Measurements from ENCODE around the gene ELK1.
A peak's percentile ranks its signal among the peaks of the same experiment; 100 is the strongest.

The ELK1 gene

GRCh38 chrX:47644557-47645091 lies 5.7 kb downstream of the ELK1 start:
- no peak for DNase-seq

GRCh38 chrX:47643926-47644325 lies 6.4 kb downstream of the ELK1 start:
- no peak for DNase-seq

GRCh38 chrX:47638816-47639215 lies 11.5 kb downstream of the ELK1 start:
- DNase-seq: no peak

- DNase-seq: no peak
Measured at GRCh38 chrX:47637546-47638195, 12.7 kb downstream of the ELK1 start.

- no peak for DNase-seq
Measured at GRCh38 chrX:47634871-47635575, 15.3 kb downstream of the ELK1 start.

GRCh38 chrX:47633689-47634590 lies 16.4 kb downstream of the ELK1 start:
- DNase-seq: no peak

GRCh38 chrX:47632666-47633065 lies 17.7 kb downstream of the ELK1 start:
- no peak for DNase-seq

- DNase-seq: no peak
Measured at GRCh38 chrX:47631676-47632075, 18.7 kb downstream of the ELK1 start.

- DNase-seq: no peak
Measured at GRCh38 chrX:47629419-47630200, 20.8 kb downstream of the ELK1 start, which contains the start of gene CFP. CFP (minus strand) TSS chrX:47629930; CDS start chrX:47629844, 86 bp downstream.

GRCh38 chrX:47628982-47629381 lies 21.4 kb downstream of the ELK1 start:
- no peak for DNase-seq

- DNase-seq: no peak
Measured at GRCh38 chrX:47625365-47625764, 25.0 kb downstream of the ELK1 start.

GRCh38 chrX:47623540-47624027 lies 26.8 kb downstream of the ELK1 start:
- peak; percentile 41 for DNase-seq

GRCh38 chrX:47621851-47622250 lies 28.5 kb downstream of the ELK1 start:
- no peak for DNase-seq

- DNase-seq: no peak
Measured at GRCh38 chrX:47620303-47620685, 30.1 kb downstream of the ELK1 start.

GRCh38 chrX:47619486-47620302 lies 30.7 kb downstream of the ELK1 start, which contains the start of gene SYN1:
SYN1 (minus strand) TSS chrX:47619857; CDS start chrX:47619728, 129 bp downstream.
- peak; percentile 81 for DNase-seq

- no peak for DNase-seq
Measured at GRCh38 chrX:47618923-47619485, 31.4 kb downstream of the ELK1 start.

- no peak for DNase-seq
Measured at GRCh38 chrX:47614618-47615017, 35.7 kb downstream of the ELK1 start.

- DNase-seq: no peak
Measured at GRCh38 chrX:47613082-47613481, 37.3 kb downstream of the ELK1 start.

- DNase-seq: no peak
Measured at GRCh38 chrX:47612418-47612817, 37.9 kb downstream of the ELK1 start.

GRCh38 chrX:47611926-47612325 lies 38.4 kb downstream of the ELK1 start:
- DNase-seq: no peak

- DNase-seq: no peak
Measured at GRCh38 chrX:47611489-47611888, 38.9 kb downstream of the ELK1 start.
